Adrenal gland (tissue), 5 donors: ENCODE data around the gene TTC22.

ENCODE experiments used
- CTCF ChIP-seq, 6 experiments: fragments of 450-650 bp in 4 of 6; fragments of 200-600 bp in 2 of 6; sonication (generic) in 1 of 6; IDR thresholded peaks; 1 replicate in 5 of 6; 2 replicates in 1 of 6; pipeline versions ENCODE4 v1.5.1 to v1.8.0; 2016 to 2021; ENCODE audit warnings: antibody characterized with exemption in 6 of 6, mild to moderate bottlenecking in 2 of 6, moderate library complexity in 1 of 6
- POLR2A ChIP-seq, 2 donors: fragments of 450-650 bp; IDR thresholded peaks; one replicate each; pipeline ENCODE4 v1.6.1; 2017; ENCODE audit warnings: antibody characterized with exemption in 2 of 2, mild to moderate bottlenecking in 2 of 2, moderate library complexity in 1 of 2
- donor health status: DM: no; HTN: no; CAD: no.

- TF ChIP-seq POLR2A (IDR thresholded peaks at IDR 0.05) (no peak), CTCF (IDR thresholded peaks at IDR 0.05) (no peak)
Measured at GRCh38 chr1:54835970-54836369, 34.8 kb upstream of the TTC22 start.
